Neural cell (in vitro differentiated cells): Measurements from ENCODE around the gene SLC29A2. TPM values are rescaled to one million over a fixed set of nuclear protein-coding genes. Genes with fewer than 3 reads are reported as not detected.

Experiments used
- H2AFZ ChIP-seq: fragments of 200-600, 300-800 bp; sonication (generic), shearing (Covaris generic); 2 replicates; pipeline ENCODE4 v1.6.0; 2014; ENCODE audit warnings: low read depth, mild to moderate bottlenecking, antibody characterized with exemption, low read length, moderate library complexity
- H3F3A ChIP-seq: fragments of 200-600 bp; shearing (Covaris generic); 2 replicates; pipeline ENCODE4 v1.6.1; 2016; ENCODE audit warnings: mild to moderate bottlenecking, moderate library complexity, mixed read lengths, antibody characterized with exemption, low read length; ENCODE audit not compliant: insufficient read depth, poor library complexity, severe bottlenecking
- H3K27ac ChIP-seq: fragments of 200-600, 300-800 bp; sonication (generic), shearing (Covaris generic); 2 replicates; pipeline ENCODE4 v1.5.1; 2014; ENCODE audit warnings: mild to moderate bottlenecking, low read length, moderate library complexity
- H3K27me3 ChIP-seq: fragments of 300-800, 200-600 bp; sonication (generic), shearing (Covaris generic); 2 replicates; pipeline ENCODE4 v1.6.0; 2014; ENCODE audit warnings: mild to moderate bottlenecking, low read depth, low read length, moderate library complexity; ENCODE audit not compliant: insufficient read depth
- H3K36me3 ChIP-seq: fragments of 300-800, 200-600 bp; sonication (generic), shearing (Covaris generic); 2 replicates; pipeline ENCODE4 v1.5.1; 2014; ENCODE audit warnings: mild to moderate bottlenecking, antibody characterized with exemption, low read length, moderate library complexity; ENCODE audit not compliant: insufficient read depth
- H3K4me2 ChIP-seq: fragments of 300-800, 200-600 bp; sonication (generic), shearing (Covaris generic); 2 replicates; pipeline ENCODE4 v1.6.0; 2014; ENCODE audit warnings: mild to moderate bottlenecking, low read length
- H3K4me3 ChIP-seq: fragments of 300-800, 200-600 bp; sonication (generic), shearing (Covaris generic); 2 replicates; pipeline ENCODE4 v1.5.1; 2014; ENCODE audit warnings: mild to moderate bottlenecking, low read length, moderate library complexity
- H3K79me2 ChIP-seq: fragments of 200-600 bp; shearing (Covaris generic); replicated peaks from 2 replicates; pipeline ENCODE4 v1.6.0; 2014; ENCODE audit warnings: mild to moderate bottlenecking, low read length, moderate library complexity; ENCODE audit not compliant: insufficient read depth
- H3K9ac ChIP-seq: fragments of 300-800, 200-600 bp; sonication (generic), shearing (Covaris generic); 2 replicates; pipeline ENCODE4 v1.6.1; 2016; ENCODE audit warnings: mild to moderate bottlenecking, low read length, mixed read lengths
- H3K9me2 ChIP-seq: fragments of 200-600 bp; shearing (Covaris generic); 2 replicates; pipeline ENCODE4 v1.6.1; 2016; ENCODE audit warnings: mild to moderate bottlenecking, low read length, mixed read lengths; ENCODE audit not compliant: insufficient read depth
- H3K9me3 ChIP-seq: fragments of 200-600, 300-800 bp; sonication (generic), shearing (Covaris generic); 2 replicates; pipeline ENCODE4 v1.6.1; 2016; ENCODE audit warnings: mild to moderate bottlenecking, mixed run types, low read length, moderate library complexity, mixed read lengths
- H4K20me1 ChIP-seq: fragments of 200-600 bp; shearing (Covaris generic); 2 replicates; pipeline ENCODE4 v1.6.1; 2016; ENCODE audit warnings: mild to moderate bottlenecking, mixed run types; ENCODE audit not compliant: insufficient read depth
- CTCF ChIP-seq: fragments of 450-650 bp; IDR thresholded peaks from 2 replicates; pipeline ENCODE4 v1.5.1; 2014; ENCODE audit warnings: antibody characterized with exemption, mild to moderate bottlenecking, moderate library complexity; ENCODE audit not compliant: poor library complexity, severe bottlenecking
- EP300 ChIP-seq: fragments of 450-650 bp; conservative IDR thresholded peaks from 2 replicates; pipeline ENCODE4 v1.6.1; 2014; ENCODE audit warnings: antibody characterized with exemption, mild to moderate bottlenecking, moderate library complexity; ENCODE audit not compliant: poor library complexity, severe bottlenecking
- EZH2 ChIP-seq: fragments of 200-600, 300-800 bp; shearing (Covaris generic), sonication (generic); IDR thresholded peaks from 2 replicates; pipeline ENCODE4 v1.6.1; 2014; ENCODE audit warnings: antibody characterized with exemption, low read length, borderline replicate concordance, mild to moderate bottlenecking; ENCODE audit not compliant: insufficient read depth, poor library complexity, severe bottlenecking
- MXI1 ChIP-seq: fragments of 450-650 bp; conservative IDR thresholded peaks from 2 replicates; pipeline ENCODE4 v1.6.1; 2014; ENCODE audit warnings: antibody characterized with exemption, mild to moderate bottlenecking; ENCODE audit not compliant: poor library complexity, severe bottlenecking
- POLR2AphosphoS5 ChIP-seq: IDR thresholded peaks from 2 replicates; pipeline ENCODE4 v1.6.1; 2012
- RAD21 ChIP-seq: fragments of 450-650 bp; conservative IDR thresholded peaks from 2 replicates; pipeline ENCODE4 v1.6.1; 2014; ENCODE audit warnings: antibody characterized with exemption, mild to moderate bottlenecking, moderate library complexity
- REST ChIP-seq: IDR thresholded peaks from 2 replicates; pipeline ENCODE4 v1.6.1; 2012; ENCODE audit warnings: borderline replicate concordance
- SMC3 ChIP-seq: fragments of 450-650 bp; conservative IDR thresholded peaks from 2 replicates; pipeline ENCODE4 v1.6.1; 2014; ENCODE audit warnings: antibody characterized with exemption, mild to moderate bottlenecking, moderate library complexity; ENCODE audit not compliant: poor library complexity
- TAF1 ChIP-seq: IDR thresholded peaks from 2 replicates; pipeline ENCODE4 v1.6.1; 2012; ENCODE audit warnings: low read depth
- polyA plus RNA-seq: library from polyadenylated mRNA; depleted of rRNA; stranded (reverse); fragments of >200 nt; gene quantifications from 2 replicates; pipeline ENCODE4 v1.2.3, GENCODE V29; 2014

SLC29A2 gene
- polyA plus RNA-seq, 1 donor from 2014 or later, result 1.7 TPM

- Histone ChIP-seq H3K4me2 (no peak overlapping the region), H3K9me2 (no peaks in the 10 kb centered on the region), H4K20me1 (no peaks in the 10 kb centered on the region), H2AFZ (no peak overlapping the region), H3K79me2 (peaks cover 3% of the 10 kb centered on the region), H3K27ac (no peak overlapping the region), H3K36me3 (no peaks in the 10 kb centered on the region), H3K9me3 (no peaks in the 10 kb centered on the region), H3K27me3 (no peaks in the 10 kb centered on the region), H3K4me3 (no peak overlapping the region), H3F3A (no peaks in the 10 kb centered on the region), H3K9ac (no peak overlapping the region)
- TF ChIP-seq CTCF (no peak), TAF1 (no peak), POLR2AphosphoS5 (no peak), MXI1 (no peak), SMC3 (no peak), RAD21 (no peak), EZH2 (no peak), REST (no peak)
Measured at GRCh38 chr11:66412110-66412509, 40.5 kb upstream of the SLC29A2 start.

GRCh38 chr11:66411323-66411722 lies 39.8 kb upstream of the SLC29A2 start:
- Histone ChIP-seq H3K9me2 (no peaks in the 10 kb centered on the region), H2AFZ (no peak overlapping the region), H3K4me3 (peak overlapping the region; percentile 15), H3K36me3 (no peaks in the 10 kb centered on the region), H3K27me3 (no peaks in the 10 kb centered on the region), H4K20me1 (no peaks in the 10 kb centered on the region), H3K9me3 (no peaks in the 10 kb centered on the region), H3K9ac (no peak overlapping the region), H3F3A (no peaks in the 10 kb centered on the region), H3K79me2 (peaks cover 3% of the 10 kb centered on the region), H3K4me2 (no peak overlapping the region), H3K27ac (no peak overlapping the region)
- TF ChIP-seq EZH2 (no peak), TAF1 (no peak)

- peaks cover 3% of the 10 kb centered on the region for H3K79me2 ChIP-seq
- H3K9me3 ChIP-seq, result no peaks in the 10 kb centered on the region
- no peak overlapping the region for H3K9ac ChIP-seq
- no peaks in the 10 kb centered on the region for H4K20me1 ChIP-seq
- no peak overlapping the region for H2AFZ ChIP-seq
- H3K4me2 ChIP-seq, result no peak overlapping the region
- H3K4me3 ChIP-seq, result no peak overlapping the region
- H3K27ac ChIP-seq, result no peak overlapping the region
- TF ChIP-seq POLR2AphosphoS5, result no peak
- no peak for TF ChIP-seq REST
- no peak for TF ChIP-seq RAD21
- TF ChIP-seq CTCF, result no peak
- TF ChIP-seq EZH2, result no peak
- no peak for TF ChIP-seq MXI1
- no peak for TF ChIP-seq TAF1
- no peak for TF ChIP-seq EP300
- TF ChIP-seq SMC3, result no peak
- no peaks in the 10 kb centered on the region for H3K27me3 ChIP-seq
- H3K36me3 ChIP-seq, result no peaks in the 10 kb centered on the region
- H3K9me2 ChIP-seq, result no peaks in the 10 kb centered on the region
- no peaks in the 10 kb centered on the region for H3F3A ChIP-seq
Measured at GRCh38 chr11:66410191-66410590, 38.6 kb upstream of the SLC29A2 start.
